Astrocyte (in vitro differentiated cells and primary cell): ENCODE results near the gene ADARB2. TPM values are rescaled to one million over a fixed set of nuclear protein-coding genes. Genes with fewer than 3 reads are reported as not detected.
"Not testable (repeated sequence)": the region's sequence is repeated elsewhere in the genome, so short reads cannot be mapped to it uniquely, and the experiment has no call there.

Source experiments
- DNase-seq: peaks from one replicate; pipeline ENCODE4 v3.0.0-alpha.2; 2010; ENCODE audit warnings: low read depth
- FAIRE-seq: peaks from 2 replicates; lab custom pipeline; 2011; peaks lifted over from hg19 to GRCh38; lab: Jason Lieb, UNC
- H2AFZ ChIP-seq: 2 replicates; pipeline ENCODE4 v1.6.0; 2012; ENCODE audit warnings: low read depth, low read length, inconsistent platforms
- H3K27ac ChIP-seq: 2 replicates; pipeline ENCODE4 v1.5.1; 2011; ENCODE audit warnings: low read depth, low read length, inconsistent platforms
- H3K27me3 ChIP-seq: 2 replicates; pipeline ENCODE4 v1.6.0; 2011; ENCODE audit warnings: low read length, inconsistent platforms; ENCODE audit not compliant: insufficient read depth
- H3K36me3 ChIP-seq: 2 replicates; pipeline ENCODE4 v1.5.1; 2011; ENCODE audit warnings: low read length, inconsistent platforms; ENCODE audit not compliant: insufficient read depth
- H3K4me1 ChIP-seq: 2 replicates; pipeline ENCODE4 v1.5.1; 2011; ENCODE audit warnings: low read length, inconsistent platforms; ENCODE audit not compliant: insufficient read depth
- H3K4me2 ChIP-seq: 2 replicates; pipeline ENCODE4 v1.6.0; 2012; ENCODE audit warnings: low read length, inconsistent platforms
- H3K4me3 ChIP-seq: 2 replicates; pipeline ENCODE4 v1.5.1; 2011; ENCODE audit warnings: low read depth, mild to moderate bottlenecking, low read length, inconsistent platforms; ENCODE audit not compliant: insufficient read depth
- H3K79me2 ChIP-seq: 2 replicates; pipeline ENCODE4 v1.6.0; 2012; ENCODE audit warnings: mild to moderate bottlenecking, low read length, inconsistent platforms; ENCODE audit not compliant: insufficient read depth
- H3K9ac ChIP-seq: 2 replicates; pipeline ENCODE4 v1.6.0; 2012; ENCODE audit warnings: mild to moderate bottlenecking, low read length, inconsistent platforms
- H3K9me3 ChIP-seq: 2 replicates; pipeline ENCODE4 v1.5.1; 2012; ENCODE audit warnings: low read depth, mild to moderate bottlenecking, low read length, inconsistent platforms; ENCODE audit not compliant: insufficient read depth
- H4K20me1 ChIP-seq: 2 replicates; pipeline ENCODE4 v1.6.0; 2012; ENCODE audit warnings: low read length, inconsistent platforms; ENCODE audit not compliant: insufficient read depth
- H3K27ac Mint-ChIP-seq: one replicate; pipeline ENCODE4 v1.8.0; 2021; ENCODE audit warnings: mild to moderate bottlenecking, mixed read lengths; ENCODE audit not compliant: unreplicated experiment
- H3K27me3 Mint-ChIP-seq: one replicate; pipeline ENCODE4 v1.8.0; 2021; ENCODE audit warnings: low read depth, mixed read lengths; ENCODE audit not compliant: unreplicated experiment
- H3K36me3 Mint-ChIP-seq: one replicate; pipeline ENCODE4 v1.8.0; 2021; ENCODE audit warnings: low read depth, mixed read lengths; ENCODE audit not compliant: unreplicated experiment
- H3K4me1 Mint-ChIP-seq: one replicate; pipeline ENCODE4 v1.8.0; 2021; ENCODE audit warnings: low read depth, mixed read lengths; ENCODE audit not compliant: unreplicated experiment
- H3K4me3 Mint-ChIP-seq: one replicate; pipeline ENCODE4 v1.8.0; 2021; ENCODE audit warnings: mild to moderate bottlenecking, moderate library complexity, mixed read lengths; ENCODE audit not compliant: unreplicated experiment
- H3K9me3 Mint-ChIP-seq: one replicate; pipeline ENCODE4 v1.8.0; 2021; ENCODE audit warnings: mild to moderate bottlenecking, mixed read lengths; ENCODE audit not compliant: unreplicated experiment
- CTCF ChIP-seq: IDR thresholded peaks from 2 replicates; pipeline ENCODE4 v1.5.1; 2011; ENCODE audit warnings: low read depth, mild to moderate bottlenecking, inconsistent platforms, low read length, moderate library complexity; ENCODE audit not compliant: insufficient read depth
- EZH2 ChIP-seq: IDR thresholded peaks from 2 replicates; pipeline ENCODE4 v1.6.1; 2012; ENCODE audit warnings: mild to moderate bottlenecking, low read length, inconsistent platforms; ENCODE audit not compliant: insufficient read depth
- total RNA-seq: library from RNA; stranded (reverse); gene quantifications from 2 replicates; pipeline ENCODE4 v1.2.1, GENCODE V29; 2021

Gene ADARB2
- total RNA-seq, 1 donor from 2014 or later, result 0.18 TPM

- Histone ChIP-seq H3K9me3 (no peaks in the 10 kb centered on the region), H3K4me2 (no peak overlapping the region), H3K4me3 (no peak overlapping the region), H3K27me3 (no peaks in the 10 kb centered on the region), H3K9ac (no peak overlapping the region), H4K20me1 (no peaks in the 10 kb centered on the region), H3K4me1 (no peaks in the 10 kb centered on the region), H3K27ac (no peak overlapping the region), H3K36me3 (no peaks in the 10 kb centered on the region), H2AFZ (no peak overlapping the region), H3K79me2 (no peaks in the 10 kb centered on the region)
- FAIRE-seq (no peak), DNase-seq (no peak)
- Mint-ChIP-seq H3K4me3 (no peak overlapping the region), H3K27ac (no peak overlapping the region), H3K4me1 (peaks cover 16% of the 10 kb centered on the region), H3K27me3 (peaks cover 20% of the 10 kb centered on the region), H3K36me3 (peaks cover 1% of the 10 kb centered on the region), H3K9me3 (peaks cover 3% of the 10 kb centered on the region)
- TF ChIP-seq CTCF (no peak), EZH2 (no peak)
Measured at GRCh38 chr10:1354809-1355710, 382.3 kb downstream of the ADARB2 start.

- H3K79me2 ChIP-seq, FAIRE-seq, H3K27me3 ChIP-seq, H3K36me3 Mint-ChIP-seq, DNase-seq, H3K9ac ChIP-seq, H3K4me1 ChIP-seq, H3K9me3 ChIP-seq, H3K36me3 ChIP-seq, H2AFZ ChIP-seq, H3K27ac ChIP-seq, H3K4me2 ChIP-seq, H3K4me3 Mint-ChIP-seq, H3K27ac Mint-ChIP-seq, H4K20me1 ChIP-seq, H3K9me3 Mint-ChIP-seq, H3K4me3 ChIP-seq: not testable (repeated sequence)
- Mint-ChIP-seq H3K4me1 (peaks cover 11% of the 10 kb centered on the region), H3K27me3 (peaks cover 33% of the 10 kb centered on the region)
Measured at GRCh38 chr10:1352296-1352695, 385.0 kb downstream of the ADARB2 start.

- Histone ChIP-seq H3K27me3 (no peaks in the 10 kb centered on the region), H3K27ac (no peak overlapping the region), H4K20me1 (no peaks in the 10 kb centered on the region), H3K4me2 (no peak overlapping the region), H3K4me3 (no peak overlapping the region), H3K36me3 (no peaks in the 10 kb centered on the region), H3K9me3 (no peaks in the 10 kb centered on the region), H3K4me1 (no peaks in the 10 kb centered on the region), H3K9ac (no peak overlapping the region), H3K79me2 (no peaks in the 10 kb centered on the region), H2AFZ (no peak overlapping the region)
- TF ChIP-seq EZH2, result no peak
- TF ChIP-seq CTCF, result no peak
- FAIRE-seq (no peak), DNase-seq (no peak)
- peaks cover 11% of the 10 kb centered on the region for H3K4me1 Mint-ChIP-seq
- peaks cover 4% of the 10 kb centered on the region for H3K36me3 Mint-ChIP-seq
- H3K27ac Mint-ChIP-seq, result no peak overlapping the region
- H3K4me3 Mint-ChIP-seq, result no peak overlapping the region
- peaks cover 32% of the 10 kb centered on the region for H3K27me3 Mint-ChIP-seq
- H3K9me3 Mint-ChIP-seq, result peaks cover 7% of the 10 kb centered on the region
Measured at GRCh38 chr10:1348773-1349050, 388.6 kb downstream of the ADARB2 start.
